ENCODE measurements around the gene DOCK9.

- TF ChIP-seq GABPA (IDR thresholded peaks at IDR 0.05; ENCODE audit: low read depth) (no peak), YY1 (IDR thresholded peaks at IDR 0.05; ENCODE audit: low read depth) (no peak), POLR2AphosphoS5 (IDR thresholded peaks at IDR 0.05; ENCODE audit: low read depth, low read length) (no peak), RFX5 (IDR thresholded peaks at IDR 0.05; ENCODE audit: low read length) (no peak), CHD2 (IDR thresholded peaks at IDR 0.05; ENCODE audit: low read length, partially characterized antibody) (no peak), SIN3A (IDR thresholded peaks at IDR 0.05; ENCODE audit: borderline replicate concordance, low read depth, low read length) (no peak), TAF1 (IDR thresholded peaks at IDR 0.05; ENCODE audit: borderline replicate concordance, low read depth, low read length) (no peak), USF2 (IDR thresholded peaks at IDR 0.05; ENCODE audit: borderline replicate concordance, low read depth, low read length) (no peak), RAD21 (IDR thresholded peaks at IDR 0.05; ENCODE audit: low read length) (no peak)
- TF ChIP-seq, protein P1, sequence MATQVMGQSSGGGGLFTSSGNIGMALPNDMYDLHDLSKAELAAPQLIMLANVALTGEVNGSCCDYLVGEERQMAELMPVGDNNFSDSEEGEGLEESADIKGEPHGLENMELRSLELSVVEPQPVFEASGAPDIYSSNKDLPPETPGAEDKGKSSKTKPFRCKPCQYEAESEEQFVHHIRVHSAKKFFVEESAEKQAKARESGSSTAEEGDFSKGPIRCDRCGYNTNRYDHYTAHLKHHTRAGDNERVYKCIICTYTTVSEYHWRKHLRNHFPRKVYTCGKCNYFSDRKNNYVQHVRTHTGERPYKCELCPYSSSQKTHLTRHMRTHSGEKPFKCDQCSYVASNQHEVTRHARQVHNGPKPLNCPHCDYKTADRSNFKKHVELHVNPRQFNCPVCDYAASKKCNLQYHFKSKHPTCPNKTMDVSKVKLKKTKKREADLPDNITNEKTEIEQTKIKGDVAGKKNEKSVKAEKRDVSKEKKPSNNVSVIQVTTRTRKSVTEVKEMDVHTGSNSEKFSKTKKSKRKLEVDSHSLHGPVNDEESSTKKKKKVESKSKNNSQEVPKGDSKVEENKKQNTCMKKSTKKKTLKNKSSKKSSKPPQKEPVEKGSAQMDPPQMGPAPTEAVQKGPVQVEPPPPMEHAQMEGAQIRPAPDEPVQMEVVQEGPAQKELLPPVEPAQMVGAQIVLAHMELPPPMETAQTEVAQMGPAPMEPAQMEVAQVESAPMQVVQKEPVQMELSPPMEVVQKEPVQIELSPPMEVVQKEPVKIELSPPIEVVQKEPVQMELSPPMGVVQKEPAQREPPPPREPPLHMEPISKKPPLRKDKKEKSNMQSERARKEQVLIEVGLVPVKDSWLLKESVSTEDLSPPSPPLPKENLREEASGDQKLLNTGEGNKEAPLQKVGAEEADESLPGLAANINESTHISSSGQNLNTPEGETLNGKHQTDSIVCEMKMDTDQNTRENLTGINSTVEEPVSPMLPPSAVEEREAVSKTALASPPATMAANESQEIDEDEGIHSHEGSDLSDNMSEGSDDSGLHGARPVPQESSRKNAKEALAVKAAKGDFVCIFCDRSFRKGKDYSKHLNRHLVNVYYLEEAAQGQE (IDR thresholded peaks at IDR 0.05; ENCODE audit: low read depth, low read length): no peak
- TF ChIP-seq, protein P2, sequence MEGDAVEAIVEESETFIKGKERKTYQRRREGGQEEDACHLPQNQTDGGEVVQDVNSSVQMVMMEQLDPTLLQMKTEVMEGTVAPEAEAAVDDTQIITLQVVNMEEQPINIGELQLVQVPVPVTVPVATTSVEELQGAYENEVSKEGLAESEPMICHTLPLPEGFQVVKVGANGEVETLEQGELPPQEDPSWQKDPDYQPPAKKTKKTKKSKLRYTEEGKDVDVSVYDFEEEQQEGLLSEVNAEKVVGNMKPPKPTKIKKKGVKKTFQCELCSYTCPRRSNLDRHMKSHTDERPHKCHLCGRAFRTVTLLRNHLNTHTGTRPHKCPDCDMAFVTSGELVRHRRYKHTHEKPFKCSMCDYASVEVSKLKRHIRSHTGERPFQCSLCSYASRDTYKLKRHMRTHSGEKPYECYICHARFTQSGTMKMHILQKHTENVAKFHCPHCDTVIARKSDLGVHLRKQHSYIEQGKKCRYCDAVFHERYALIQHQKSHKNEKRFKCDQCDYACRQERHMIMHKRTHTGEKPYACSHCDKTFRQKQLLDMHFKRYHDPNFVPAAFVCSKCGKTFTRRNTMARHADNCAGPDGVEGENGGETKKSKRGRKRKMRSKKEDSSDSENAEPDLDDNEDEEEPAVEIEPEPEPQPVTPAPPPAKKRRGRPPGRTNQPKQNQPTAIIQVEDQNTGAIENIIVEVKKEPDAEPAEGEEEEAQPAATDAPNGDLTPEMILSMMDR (IDR thresholded peaks at IDR 0.05): no peak
These were observed 58.3 kb downstream of the DOCK9 start for GRCh38 chr13:98919566-98919965.

Data from SK-N-SH (cell line).